Esophagus muscularis mucosa (tissue), 4 donors: Measurements from ENCODE around the gene TMEM255B.

Source experiments
- EP300 ChIP-seq: sonication (generic); formaldehyde crosslinking; IDR thresholded peaks from one replicate; pipeline ENCODE4 v1.6.1; 2017; ENCODE audit warnings: antibody characterized with exemption
- POLR2A ChIP-seq: fragments of 450-650 bp; IDR thresholded peaks from one replicate; pipeline ENCODE4 v1.6.1; 2017; ENCODE audit warnings: antibody characterized with exemption, moderate library complexity, mild to moderate bottlenecking, low read depth
- POLR2AphosphoS5 ChIP-seq, 2 donors: sonication (generic); formaldehyde crosslinking; IDR thresholded peaks; one replicate each; pipeline ENCODE4 v1.6.1; 2017; ENCODE audit warnings: antibody characterized with exemption in 2 of 2
- TF ChIP-seq, protein P1 (sequence below), 3 experiments: fragments of 200-600 bp in 2 of 3; fragments of 450-650 bp in 1 of 3; sonication (generic) in 2 of 3; IDR thresholded peaks; one replicate each; pipeline ENCODE4 v1.5.1; 2017 to 2019; ENCODE audit warnings: antibody characterized with exemption in 3 of 3, mild to moderate bottlenecking in 2 of 3, moderate library complexity in 1 of 3

DNA sequence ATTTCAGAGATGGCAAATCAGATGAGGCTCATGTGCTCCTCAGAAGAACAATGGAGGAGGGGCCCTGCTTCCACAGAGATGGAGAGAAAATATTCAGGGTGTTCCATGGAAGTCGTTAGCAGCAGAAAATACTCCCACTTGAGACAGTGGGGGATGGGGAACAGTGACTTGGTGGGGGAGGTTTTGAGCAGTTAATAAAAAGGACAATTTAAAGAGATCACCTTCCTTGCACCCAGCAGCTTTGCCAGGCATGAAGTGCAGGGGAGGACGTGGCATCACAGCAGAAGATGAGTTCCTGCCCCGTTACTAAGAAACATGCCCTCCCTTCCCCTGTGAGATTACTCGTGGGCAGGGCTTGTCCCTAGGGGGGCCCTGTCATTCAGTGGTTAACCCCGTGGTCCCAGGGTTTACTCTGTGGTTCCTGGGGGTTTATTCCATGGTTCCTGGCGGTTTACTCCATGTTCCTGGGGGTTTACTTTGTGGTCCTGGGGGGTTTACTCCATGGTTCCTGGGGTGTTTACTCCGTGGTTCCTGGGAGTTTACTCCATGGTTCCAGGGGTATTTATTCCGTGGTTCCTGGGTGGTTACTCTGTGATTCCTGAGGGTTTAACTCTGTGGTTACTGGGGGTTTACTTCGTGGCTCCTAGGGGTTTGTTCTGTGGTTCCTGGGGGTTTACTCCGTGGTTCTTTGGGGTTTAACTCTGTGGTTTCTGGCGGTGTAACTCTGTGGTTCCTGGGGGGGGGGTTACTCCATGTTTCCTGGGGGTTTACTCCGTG is 49.2 kb downstream of the TMEM255B start:
- TF ChIP-seq, protein P1, sequence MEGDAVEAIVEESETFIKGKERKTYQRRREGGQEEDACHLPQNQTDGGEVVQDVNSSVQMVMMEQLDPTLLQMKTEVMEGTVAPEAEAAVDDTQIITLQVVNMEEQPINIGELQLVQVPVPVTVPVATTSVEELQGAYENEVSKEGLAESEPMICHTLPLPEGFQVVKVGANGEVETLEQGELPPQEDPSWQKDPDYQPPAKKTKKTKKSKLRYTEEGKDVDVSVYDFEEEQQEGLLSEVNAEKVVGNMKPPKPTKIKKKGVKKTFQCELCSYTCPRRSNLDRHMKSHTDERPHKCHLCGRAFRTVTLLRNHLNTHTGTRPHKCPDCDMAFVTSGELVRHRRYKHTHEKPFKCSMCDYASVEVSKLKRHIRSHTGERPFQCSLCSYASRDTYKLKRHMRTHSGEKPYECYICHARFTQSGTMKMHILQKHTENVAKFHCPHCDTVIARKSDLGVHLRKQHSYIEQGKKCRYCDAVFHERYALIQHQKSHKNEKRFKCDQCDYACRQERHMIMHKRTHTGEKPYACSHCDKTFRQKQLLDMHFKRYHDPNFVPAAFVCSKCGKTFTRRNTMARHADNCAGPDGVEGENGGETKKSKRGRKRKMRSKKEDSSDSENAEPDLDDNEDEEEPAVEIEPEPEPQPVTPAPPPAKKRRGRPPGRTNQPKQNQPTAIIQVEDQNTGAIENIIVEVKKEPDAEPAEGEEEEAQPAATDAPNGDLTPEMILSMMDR (IDR thresholded peaks at IDR 0.05) = no peak
- TF ChIP-seq POLR2A = no peak
- no peak for TF ChIP-seq EP300
- TF ChIP-seq POLR2AphosphoS5 (IDR thresholded peaks at IDR 0.05) = no peak
